Erythroblast (primary cell): ENCODE measurements around the gene TLR1.

Source experiments
- GATA1 ChIP-seq: IDR thresholded peaks from 2 replicates; pipeline ENCODE4 v1.6.1; 2011; ENCODE audit warnings: low read depth, mild to moderate bottlenecking, control low read depth, low read length, moderate library complexity
- POLR2A ChIP-seq: IDR thresholded peaks from 2 replicates; pipeline ENCODE4 v1.6.1; 2011; ENCODE audit warnings: mild to moderate bottlenecking, low read length

DNA sequence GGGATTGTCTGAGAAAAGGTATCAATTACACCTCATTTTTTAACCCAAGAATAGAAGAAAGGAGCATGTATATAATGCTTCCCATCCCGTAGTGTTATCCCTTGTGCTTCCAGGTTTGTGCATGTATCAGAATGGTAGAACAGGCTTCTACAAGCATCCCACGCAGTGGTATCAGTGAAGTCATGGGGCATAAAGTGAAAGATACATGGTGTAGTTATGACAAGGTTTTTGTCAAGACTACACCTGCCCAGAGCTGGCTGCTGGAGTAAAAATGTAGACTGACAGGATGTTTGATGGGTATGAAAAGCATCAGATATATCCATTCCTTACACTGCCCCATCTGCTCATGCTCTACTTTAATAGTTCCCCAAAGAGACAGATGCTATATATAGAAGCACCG lies 9.5 kb downstream of the TLR1 start:
- TF ChIP-seq POLR2A (no peak), GATA1 (no peak)
